Esophagus squamous epithelium (tissue), 5 donors: ENCODE data around the gene MAPKAPK3. TPM values are rescaled to one million over a fixed set of nuclear protein-coding genes. Genes with fewer than 3 reads are reported as not detected.

Source experiments
- DNase-seq: peaks from one replicate; lab custom pipeline; 2025; lab: John Stamatoyannopoulos, UW
- H3K27ac ChIP-seq, 4 donors: fragments of 200-600 bp; sonication (generic); one replicate each; pipeline ENCODE4 v1.5.1; 2016 to 2019; ENCODE audit warnings: mild to moderate bottlenecking in 1 of 4
- H3K27me3 ChIP-seq, 4 donors: fragments of 200-600 bp; sonication (generic); 1 replicate in 3 of 4; 2 replicates in 1 of 4; pipeline versions ENCODE4 v1.5.1 to v1.6.0; 2017 to 2021; ENCODE audit warnings: antibody characterized with exemption in 1 of 4
- H3K36me3 ChIP-seq, 3 donors: fragments of 200-600 bp; sonication (generic); one replicate each; pipeline ENCODE4 v1.5.1; 2016 to 2019
- H3K4me1 ChIP-seq, 3 donors: fragments of 200-600 bp; sonication (generic); one replicate each; pipeline ENCODE4 v1.5.1; 2017 to 2019
- H3K4me3 ChIP-seq, 4 donors: fragments of 200-600 bp; sonication (generic); 1 replicate in 3 of 4; 2 replicates in 1 of 4; pipeline ENCODE4 v1.5.1; 2016 to 2019; ENCODE audit warnings: mild to moderate bottlenecking in 2 of 4, moderate library complexity in 1 of 4
- H3K9me3 ChIP-seq, 3 donors: fragments of 200-600 bp; sonication (generic); one replicate each; pipeline ENCODE4 v1.5.1; 2016 to 2019
- POLR2A ChIP-seq, 4 donors: fragments of 450-650 bp; IDR thresholded peaks; one replicate each; pipeline ENCODE4 v1.6.1; 2017; ENCODE audit warnings: antibody characterized with exemption in 4 of 4, mild to moderate bottlenecking in 4 of 4, moderate library complexity in 3 of 4
- WGBS, 2 donors: methylation state at CpG; one replicate each; pipeline ENCODE4 v1.1.5; 2018; 5-methylcytosine and 5-hydroxymethylcytosine counted together
- intact Hi-C: fragments of 100-400 bp; cut with DNase I; formaldehyde crosslinking; loops from one replicate; pipeline ENCODE4 v1.15.0; 2022
- total RNA-seq, 4 donors: library from RNA; depleted of rRNA; stranded (reverse); fragments of >200 nt; gene quantifications; one replicate each; pipeline ENCODE4 v1.1.0, GENCODE V29; 2016
- TF ChIP-seq, protein P1 (sequence below), 6 experiments: fragments of 450-650 bp in 4 of 6; fragments of 200-600 bp in 2 of 6; sonication (generic) in 2 of 6; IDR thresholded peaks; one replicate each; pipeline ENCODE4 v1.5.1; 2016 to 2019; ENCODE audit warnings: antibody characterized with exemption in 6 of 6, mild to moderate bottlenecking in 4 of 6, moderate library complexity in 4 of 6
- donor health status: DM: yes; HTN: yes; CAD: no.

Gene MAPKAPK3
- total RNA-seq, 4 donors from 2014 or later = 46.5 to 65.6 (median 52.3) TPM

- H3K4me1 ChIP-seq = no peaks in the 10 kb centered on the region
- intact Hi-C loops = no loop called here
- no peaks in the 10 kb centered on the region for H3K9me3 ChIP-seq
- H3K4me3 ChIP-seq = no peak overlapping the region
- TF ChIP-seq, protein P1, sequence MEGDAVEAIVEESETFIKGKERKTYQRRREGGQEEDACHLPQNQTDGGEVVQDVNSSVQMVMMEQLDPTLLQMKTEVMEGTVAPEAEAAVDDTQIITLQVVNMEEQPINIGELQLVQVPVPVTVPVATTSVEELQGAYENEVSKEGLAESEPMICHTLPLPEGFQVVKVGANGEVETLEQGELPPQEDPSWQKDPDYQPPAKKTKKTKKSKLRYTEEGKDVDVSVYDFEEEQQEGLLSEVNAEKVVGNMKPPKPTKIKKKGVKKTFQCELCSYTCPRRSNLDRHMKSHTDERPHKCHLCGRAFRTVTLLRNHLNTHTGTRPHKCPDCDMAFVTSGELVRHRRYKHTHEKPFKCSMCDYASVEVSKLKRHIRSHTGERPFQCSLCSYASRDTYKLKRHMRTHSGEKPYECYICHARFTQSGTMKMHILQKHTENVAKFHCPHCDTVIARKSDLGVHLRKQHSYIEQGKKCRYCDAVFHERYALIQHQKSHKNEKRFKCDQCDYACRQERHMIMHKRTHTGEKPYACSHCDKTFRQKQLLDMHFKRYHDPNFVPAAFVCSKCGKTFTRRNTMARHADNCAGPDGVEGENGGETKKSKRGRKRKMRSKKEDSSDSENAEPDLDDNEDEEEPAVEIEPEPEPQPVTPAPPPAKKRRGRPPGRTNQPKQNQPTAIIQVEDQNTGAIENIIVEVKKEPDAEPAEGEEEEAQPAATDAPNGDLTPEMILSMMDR (IDR thresholded peaks at IDR 0.05) = no peak
- no peak for TF ChIP-seq POLR2A (IDR thresholded peaks at IDR 0.05)
- H3K27ac ChIP-seq = no peak overlapping the region
- peaks cover 24 to 99% (median 28%) of the 10 kb centered on the region in 3 donors for H3K36me3 ChIP-seq
- H3K27me3 ChIP-seq = no peaks in the 10 kb centered on the region
- WGBS, 2 donors = 74 to 75% methylated on average over 7 of the region's 7 CpGs
- DNase-seq = no peak
Measured at GRCh38 chr3:50644561-50644960, 27.6 kb downstream of the MAPKAPK3 start.

DNA sequence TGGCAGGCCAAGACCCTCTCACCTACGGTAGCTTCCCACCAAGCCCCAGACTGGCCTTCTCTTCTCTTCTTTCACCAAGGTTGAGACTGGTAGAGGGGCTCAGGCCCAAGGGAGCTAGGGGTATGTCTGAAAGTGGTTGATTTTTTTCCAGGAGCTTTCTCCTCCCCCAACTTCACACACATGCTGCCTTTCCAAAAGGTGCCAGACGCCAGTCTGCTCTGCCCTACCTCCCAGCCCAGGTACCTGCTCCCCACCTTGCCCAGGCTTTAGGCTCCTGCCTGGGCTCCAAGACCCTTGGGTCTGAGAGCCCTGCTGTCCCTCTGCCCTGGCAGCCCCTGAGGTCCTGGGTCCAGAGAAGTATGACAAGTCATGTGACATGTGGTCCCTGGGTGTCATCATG is 28.4 kb downstream of the MAPKAPK3 start:
- no peak overlapping the region for H3K27ac ChIP-seq
- H3K27me3 ChIP-seq = no peaks in the 10 kb centered on the region
- no peaks in the 10 kb centered on the region for H3K9me3 ChIP-seq
- no peaks in the 10 kb centered on the region for H3K4me1 ChIP-seq
- intact Hi-C loops = no loop called here
- H3K36me3 ChIP-seq = peaks cover 24 to 95% (median 28%) of the 10 kb centered on the region in 3 donors
- TF ChIP-seq POLR2A (IDR thresholded peaks at IDR 0.05) = no peak
- TF ChIP-seq, protein P1 (IDR thresholded peaks at IDR 0.05) = no peak
- no peak overlapping the region for H3K4me3 ChIP-seq
- no peak for DNase-seq
- WGBS, 2 donors = 67 to 80% methylated on average over 1 to 2 of the region's 2 CpGs

DNA sequence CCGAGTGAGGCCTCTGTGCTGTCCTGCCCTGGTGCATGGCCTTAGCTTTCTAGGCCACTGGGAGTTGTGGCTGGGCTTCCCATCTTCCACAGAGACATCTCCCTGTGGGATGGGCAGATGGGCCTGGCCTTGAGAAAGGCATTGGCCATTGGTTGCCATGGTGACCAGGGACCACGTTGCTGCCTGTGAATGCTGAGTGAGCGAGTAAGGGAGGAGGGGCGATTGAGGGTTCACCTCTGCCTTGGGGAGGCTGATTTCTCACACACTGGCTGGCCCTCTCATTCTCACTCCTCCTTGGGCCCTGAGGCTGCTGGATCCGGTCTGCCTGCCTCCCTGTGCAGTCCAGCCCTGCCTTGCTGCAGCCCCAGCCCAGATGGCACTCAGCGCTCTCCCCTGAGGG is 31.4 kb downstream of the MAPKAPK3 start:
- Histone ChIP-seq H3K4me1 (no peaks in the 10 kb centered on the region), H3K27ac (no peak overlapping the region), H3K9me3 (no peaks in the 10 kb centered on the region), H3K36me3 (peaks cover 13 to 66% (median 14%) of the 10 kb centered on the region in 3 donors), H3K4me3 (no peak overlapping the region), H3K27me3 (no peaks in the 10 kb centered on the region)
- no peak for TF ChIP-seq POLR2A (IDR thresholded peaks at IDR 0.05)
- TF ChIP-seq, protein P1 (IDR thresholded peaks at IDR 0.05) = no peak
- intact Hi-C loops = no loop called here
- DNase-seq = no peak
- WGBS, 2 donors = 0 to 83% methylated on average over 1 to 5 of the region's 6 CpGs

- no peak for DNase-seq
- no peak for TF ChIP-seq POLR2A (IDR thresholded peaks at IDR 0.05)
- TF ChIP-seq, protein P1 (IDR thresholded peaks at IDR 0.05) = no peak
- Histone ChIP-seq H3K9me3 (no peaks in the 10 kb centered on the region), H3K4me3 (no peak overlapping the region), H3K4me1 (no peaks in the 10 kb centered on the region), H3K27me3 (no peaks in the 10 kb centered on the region), H3K36me3 (peaks cover 13 to 60% (median 14%) of the 10 kb centered on the region in 3 donors), H3K27ac (no peak overlapping the region)
- 58 to 80% methylated on average over 1 to 2 of the region's 2 CpGs for WGBS, 2 donors
- intact Hi-C loops = no loop called here
Measured at GRCh38 chr3:50648944-50649343, 32.0 kb downstream of the MAPKAPK3 start.

GRCh38 chr3:50649451-50649931 is 32.5 kb downstream of the MAPKAPK3 start:
- no peaks in the 10 kb centered on the region for H3K27me3 ChIP-seq
- H3K4me1 ChIP-seq = no peaks in the 10 kb centered on the region
- WGBS, 2 donors = 64 to 93% methylated on average over 2 to 6 of the region's 8 CpGs
- no peak overlapping the region for H3K4me3 ChIP-seq
- DNase-seq = no peak
- TF ChIP-seq, protein P1 (IDR thresholded peaks at IDR 0.05) = no peak
- TF ChIP-seq POLR2A (IDR thresholded peaks at IDR 0.05) = no peak
- H3K36me3 ChIP-seq = peaks cover 9 to 54% (median 13%) of the 10 kb centered on the region in 3 donors
- no peaks in the 10 kb centered on the region for H3K9me3 ChIP-seq
- peak overlapping the region in 1 of 4 donors; percentile 5 for H3K27ac ChIP-seq
- intact Hi-C loops = no loop called here
